IMR-90 (cell line): ENCODE results near the gene PRUNE2. TPM values are rescaled to one million over a fixed set of nuclear protein-coding genes. Genes with fewer than 3 reads are reported as not detected.

Experiments used
- ATAC-seq: fragments of 200-7000 bp; cut with Tn5 transposase; 2 replicates; pipeline ENCODE4 v1.9.1; 2020; ENCODE audit warnings: low read depth, mild to moderate bottlenecking, moderate library complexity
- BruUV-seq: library from RNA; stranded (reverse); fragments of 400-500 nt; replicated peaks from 2 replicates; lab custom pipeline; 2021; lab: Mats Ljungman, UMichigan
- CTCF ChIA-PET: fragments of 300-600 bp; formaldehyde crosslinking; extraction: SDS; loops from one replicate; lab custom pipeline; 2021; ENCODE audit warnings: antibody characterized with exemption; lab: Yijun Ruan, JAX
- POLR2A ChIA-PET: fragments of 300-600 bp; sonication (Branson Sonifier 250); formaldehyde crosslinking; loops from one replicate; lab custom pipeline; 2022; ENCODE audit warnings: antibody characterized with exemption; ENCODE audit not compliant: unreplicated experiment; lab: Charles Lee
- DNase-seq: peaks from one replicate; pipeline ENCODE4 v3.0.0; 2013
- H2AFZ ChIP-seq: replicated peaks from 2 replicates; pipeline ENCODE3; 2013; ENCODE audit warnings: low read length, mild to moderate bottlenecking; ENCODE audit not compliant: poor library complexity
- H2AK5ac ChIP-seq: 2 replicates; pipeline ENCODE4 v1.6.1; 2013; ENCODE audit warnings: low read depth, low read length, inconsistent platforms
- H2AK9ac ChIP-seq: replicated peaks from 2 replicates; pipeline ENCODE3; 2013; ENCODE audit warnings: mild to moderate bottlenecking, low read depth, low read length, moderate library complexity; ENCODE audit not compliant: poor library complexity
- H2BK120ac ChIP-seq: 2 replicates; pipeline ENCODE4 v1.6.1; 2013; ENCODE audit warnings: low read depth, low read length, inconsistent platforms
- H2BK15ac ChIP-seq: 3 replicates; pipeline ENCODE4 v1.6.1; 2013; ENCODE audit warnings: low read depth, low read length, inconsistent platforms
- H2BK20ac ChIP-seq: 2 replicates; pipeline ENCODE4 v1.6.1; 2013; ENCODE audit warnings: low read depth, mild to moderate bottlenecking, inconsistent platforms, low read length, moderate library complexity
- H2BK5ac ChIP-seq: 2 replicates; pipeline ENCODE4 v1.6.1; 2013; ENCODE audit warnings: mild to moderate bottlenecking, low read depth, low read length, inconsistent platforms; ENCODE audit not compliant: poor library complexity, severe bottlenecking
- H3K14ac ChIP-seq: replicated peaks from 2 replicates; pipeline ENCODE4 v1.6.1; 2013; ENCODE audit warnings: low read depth, low read length, inconsistent platforms
- H3K18ac ChIP-seq: 2 replicates; pipeline ENCODE4 v1.6.1; 2013; ENCODE audit warnings: low read depth, low read length, control low read depth
- H3K23ac ChIP-seq: 2 replicates; pipeline ENCODE4 v1.6.1; 2013; ENCODE audit warnings: low read depth, low read length, inconsistent platforms
- H3K27ac ChIP-seq: 2 replicates; pipeline ENCODE4 v1.5.1; 2013; ENCODE audit warnings: mild to moderate bottlenecking, control low read depth, low read length; ENCODE audit not compliant: insufficient read depth
- H3K27me3 ChIP-seq: 2 replicates; pipeline ENCODE4 v1.6.1; 2013; ENCODE audit warnings: low read length; ENCODE audit not compliant: control insufficient read depth, insufficient read depth
- H3K36me3 ChIP-seq: 2 replicates; pipeline ENCODE4 v1.6.1; 2013; ENCODE audit warnings: low read length, mixed read lengths; ENCODE audit not compliant: control insufficient read depth, insufficient read depth
- H3K4ac ChIP-seq: 2 replicates; pipeline ENCODE4 v1.6.1; 2013; ENCODE audit warnings: low read depth, low read length, inconsistent platforms
- H3K4me1 ChIP-seq: 2 replicates; pipeline ENCODE4 v1.6.1; 2013; ENCODE audit warnings: low read length, mixed read lengths; ENCODE audit not compliant: control insufficient read depth, insufficient read depth
- H3K4me2 ChIP-seq: 2 replicates; pipeline ENCODE4 v1.6.1; 2013; ENCODE audit warnings: low read depth, mild to moderate bottlenecking, control low read depth, low read length, moderate library complexity
- H3K4me3 ChIP-seq: 2 replicates; pipeline ENCODE4 v1.5.1; 2013; ENCODE audit warnings: low read depth, mild to moderate bottlenecking, control low read depth, low read length, moderate library complexity; ENCODE audit not compliant: insufficient read depth
- H3K56ac ChIP-seq: 2 replicates; pipeline ENCODE4 v1.6.1; 2013; ENCODE audit warnings: low read length, inconsistent platforms; ENCODE audit not compliant: insufficient read depth; ENCODE audit errors: extremely low read depth
- H3K79me1 ChIP-seq, 2 experiments: 2 replicates each; pipeline ENCODE4 v1.6.1; 2013; ENCODE audit warnings: low read length in 2 of 2, inconsistent platforms in 1 of 2, low read depth in 1 of 2
- H3K9ac ChIP-seq: 2 replicates; pipeline ENCODE4 v1.6.1; 2013; ENCODE audit warnings: low read depth, low read length, control low read depth
- H3K9me1 ChIP-seq: 2 replicates; pipeline ENCODE4 v1.6.1; 2013; ENCODE audit warnings: low read length, inconsistent platforms; ENCODE audit not compliant: insufficient read depth
- H3K9me3 ChIP-seq: 2 replicates; pipeline ENCODE4 v1.6.1; 2013; ENCODE audit warnings: low read length; ENCODE audit not compliant: control insufficient read depth, insufficient read depth
- H4K20me1 ChIP-seq: 2 replicates; pipeline ENCODE4 v1.6.1; 2013; ENCODE audit warnings: low read length, inconsistent platforms; ENCODE audit not compliant: insufficient read depth
- H4K5ac ChIP-seq: 2 replicates; pipeline ENCODE4 v1.6.1; 2013; ENCODE audit warnings: mild to moderate bottlenecking, low read depth, low read length, control low read depth
- H4K8ac ChIP-seq, 2 experiments: 2 replicates each; pipeline ENCODE4 v1.6.1; 2013; ENCODE audit warnings: low read depth in 2 of 2, low read length in 2 of 2, control low read depth in 1 of 2, inconsistent platforms in 1 of 2
- H4K91ac ChIP-seq: 2 replicates; pipeline ENCODE4 v1.6.1; 2013; ENCODE audit warnings: low read depth, low read length, inconsistent platforms; ENCODE audit not compliant: insufficient read depth
- CEBPB ChIP-seq: IDR thresholded peaks from 2 replicates; pipeline ENCODE4 v1.6.1; 2012; ENCODE audit warnings: low read depth, low read length, improper control_type of control experiment
- MAFK ChIP-seq: IDR thresholded peaks from 2 replicates; pipeline ENCODE4 v1.6.1; 2012; ENCODE audit warnings: low read depth, low read length, improper control_type of control experiment
- MAZ ChIP-seq: IDR thresholded peaks from 2 replicates; pipeline ENCODE4 v1.6.1; 2012; ENCODE audit warnings: low read depth, mild to moderate bottlenecking, low read length, improper control_type of control experiment, moderate library complexity, borderline replicate concordance
- RCOR1 ChIP-seq: IDR thresholded peaks from 2 replicates; pipeline ENCODE4 v1.6.1; 2012; ENCODE audit warnings: mild to moderate bottlenecking, low read length, improper control_type of control experiment; ENCODE audit not compliant: insufficient replicate concordance
- RFX5 ChIP-seq: IDR thresholded peaks from 2 replicates; pipeline ENCODE4 v1.8.0; 2012; ENCODE audit warnings: low read depth, mild to moderate bottlenecking, low read length, moderate library complexity
- WGBS, 2 experiments: methylation state at CpG; one replicate each; pipeline versions ENCODE4 v1.1.5 to v1.1.7; 2013; ENCODE audit warnings: missing lambda C conversion rate in 2 of 2; ENCODE audit not compliant: insufficient read length in 1 of 2; ENCODE audit errors: extremely low coverage in 2 of 2; 5-methylcytosine and 5-hydroxymethylcytosine counted together
- dilution Hi-C: fragments of 300-500 bp; cut with HindIII; formaldehyde crosslinking; loops from one replicate; pipeline ENCODE4 v1.14.3; 2018; ENCODE audit warnings: low sequenced_read_pairs; ENCODE audit not compliant: unreplicated experiment
- in situ Hi-C: fragments of 300-500 bp; cut with MboI; formaldehyde crosslinking; loops from 3 replicates; pipeline ENCODE4 v1.14.3; 2019; ENCODE audit warnings: low sequenced_read_pairs, inconsistent platforms, mixed read lengths
- intact Hi-C: fragments of 100-400 bp; cut with micrococcal nuclease; formaldehyde crosslinking; loops from 2 replicates; pipeline ENCODE4 v1.10.0; 2022
- polyA plus RNA-seq, 3 experiments: library from polyadenylated mRNA; depleted of rRNA; stranded (reverse); fragments of >200 nt; gene quantifications; 2 replicates each; pipeline ENCODE4 v1.2.3, GENCODE V29; 2012; ENCODE audit warnings: low replicate concordance in 1 of 3
- total RNA-seq: library from RNA; depleted of rRNA; stranded (reverse); fragments of >200 nt; gene quantifications from 2 replicates; pipeline ENCODE4 v1.2.3, GENCODE V29; 2012

PRUNE2 gene
- total and polyA plus RNA-seq, 2 of the 4 experiments (the other 2 are of a cell fraction): 0.70 to 1.6 TPM

- CTCF ChIA-PET: no interaction called here
- in situ Hi-C loops: loop anchor here (25.0 kb wide), 1 partner anchor 822 kb away; the partner anchor contains the start of gene PCSK5
- no TSS peak for BruUV-seq
Observed at GRCh38 chr9:76709020-76709419, 196.9 kb downstream of the PRUNE2 start.

More at GRCh38 chr9:76709020-76709419, 196.9 kb downstream of the PRUNE2 start:
- Histone ChIP-seq H4K91ac (no peak overlapping the region), H2BK20ac (no peak overlapping the region), H3K4me2 (no peak overlapping the region), H3K4ac (no peak overlapping the region), H3K9me1 (no peaks in the 10 kb centered on the region), H2AFZ (no peak overlapping the region), H2BK5ac (no peak overlapping the region), H4K20me1 (no peaks in the 10 kb centered on the region), H4K5ac (no peak overlapping the region), H3K9ac (no peak overlapping the region), H3K14ac (no peak overlapping the region), H3K9me3 (no peaks in the 10 kb centered on the region), H2AK9ac (no peak overlapping the region), H4K8ac (no peak overlapping the region), H3K36me3 (no peaks in the 10 kb centered on the region), H3K23ac (no peak overlapping the region), H3K56ac (no peak overlapping the region), H3K27ac (no peak overlapping the region), H3K4me3 (no peak overlapping the region), H2BK15ac (no peak overlapping the region), H3K27me3 (peaks cover 31% of the 10 kb centered on the region), H3K79me1 (no peaks in the 10 kb centered on the region), H2BK120ac (no peak overlapping the region), H2AK5ac (no peak overlapping the region), H3K18ac (no peak overlapping the region), H3K4me1 (no peaks in the 10 kb centered on the region)
- TF ChIP-seq RFX5: no peak
- no peak for TF ChIP-seq RCOR1
- TF ChIP-seq MAZ: no peak
- no peak for TF ChIP-seq MAFK
- TF ChIP-seq CEBPB: no peak
- dilution Hi-C loops: no loop called here
- WGBS, 2 experiments: 100% methylated on average over 4 of the region's 9 CpGs; no CpG with 5 or more reads in 1 of the 2 experiments
- ATAC-seq (no peak), DNase-seq (no peak)
- POLR2A ChIA-PET: interaction anchor here (0.5 kb wide), 1 partner anchor 161 kb away, joined by 3 read pairs; no protein-coding TSS in a partner anchor
- intact Hi-C loops: no loop called here
